GM23338 (cell line): ENCODE measurements around the gene ERF. TPM values are rescaled to one million over a fixed set of nuclear protein-coding genes. Genes with fewer than 3 reads are reported as not detected.

Experiments
- ATAC-seq: fragments of 200-7000 bp; cut with Tn5 transposase; 3 replicates; pipeline ENCODE4 v1.9.1; 2020
- DNase-seq: peaks from one replicate; pipeline ENCODE4 v3.0.0-alpha.2; 2015; ENCODE audit warnings: low spot score
- H2AFZ ChIP-seq: fragments of 200-600 bp; sonication (generic); 2 replicates; pipeline ENCODE4 v1.8.0; 2016; ENCODE audit warnings: antibody characterized with exemption, mild to moderate bottlenecking, moderate library complexity
- H3F3A ChIP-seq: fragments of 200-600 bp; sonication (generic); replicated peaks from 2 replicates; pipeline ENCODE4 v1.8.0; 2017; ENCODE audit warnings: antibody characterized with exemption, mixed run types, low read depth
- H3K27ac ChIP-seq: fragments of 200-600 bp; sonication (generic); 2 replicates; pipeline ENCODE4 v1.6.1; 2016; ENCODE audit warnings: low read depth
- H3K27me3 ChIP-seq: fragments of 200-600 bp; sonication (generic); 2 replicates; pipeline ENCODE4 v1.8.0; 2016; ENCODE audit warnings: mild to moderate bottlenecking, mixed run types, moderate library complexity; ENCODE audit not compliant: insufficient read depth
- H3K36me3 ChIP-seq: fragments of 200-600 bp; sonication (generic); 2 replicates; pipeline ENCODE4 v1.8.0; 2016; ENCODE audit warnings: mild to moderate bottlenecking; ENCODE audit not compliant: insufficient read depth
- H3K4me1 ChIP-seq: fragments of 200-600 bp; sonication (generic); 2 replicates; pipeline ENCODE4 v1.8.0; 2016; ENCODE audit warnings: mild to moderate bottlenecking, moderate library complexity; ENCODE audit not compliant: insufficient read depth
- H3K4me2 ChIP-seq: fragments of 200-600 bp; sonication (generic); 2 replicates; pipeline ENCODE4 v1.7.1; 2017; ENCODE audit warnings: mixed run types
- H3K4me3 ChIP-seq: fragments of 200-600 bp; sonication (generic); 2 replicates; pipeline ENCODE4 v1.6.1; 2016; ENCODE audit warnings: mixed run types
- H3K79me2 ChIP-seq: fragments of 200-600 bp; sonication (generic); replicated peaks from 2 replicates; pipeline ENCODE4 v1.8.0; 2017; ENCODE audit warnings: mild to moderate bottlenecking; ENCODE audit not compliant: insufficient read depth
- H3K9me2 ChIP-seq: fragments of 200-600 bp; sonication (generic); 2 replicates; pipeline ENCODE4 v1.8.0; 2017; ENCODE audit not compliant: insufficient read depth
- H4K20me1 ChIP-seq: fragments of 200-600 bp; sonication (generic); replicated peaks from 2 replicates; pipeline ENCODE4 v1.8.0; 2017; ENCODE audit warnings: mild to moderate bottlenecking; ENCODE audit not compliant: insufficient read depth
- H3K27ac Mint-ChIP-seq: 2 replicates; pipeline ENCODE4 v1.8.0; 2020; ENCODE audit warnings: inconsistent platforms, mild to moderate bottlenecking, moderate library complexity, mixed read lengths
- H3K27me3 Mint-ChIP-seq: 3 replicates; pipeline ENCODE4 v1.8.0; 2022; ENCODE audit warnings: low read depth, mild to moderate bottlenecking, moderate library complexity, mixed read lengths, inconsistent platforms; ENCODE audit not compliant: insufficient read depth, poor library complexity
- H3K36me3 Mint-ChIP-seq: 3 replicates; pipeline ENCODE4 v1.8.0; 2021; ENCODE audit warnings: low read depth, mild to moderate bottlenecking, inconsistent platforms, moderate library complexity, mixed read lengths
- H3K4me1 Mint-ChIP-seq: 3 replicates; pipeline ENCODE4 v1.8.0; 2020; ENCODE audit warnings: mild to moderate bottlenecking, inconsistent platforms, mixed read lengths
- H3K4me3 Mint-ChIP-seq: 3 replicates; pipeline ENCODE4 v1.8.0; 2021; ENCODE audit warnings: moderate library complexity, mild to moderate bottlenecking, inconsistent platforms, mixed read lengths
- H3K9me3 Mint-ChIP-seq: 3 replicates; pipeline ENCODE4 v1.8.0; 2020; ENCODE audit warnings: moderate library complexity, mild to moderate bottlenecking, inconsistent platforms, mixed read lengths
- EZH2 ChIP-seq: fragments of 200-600 bp; sonication (generic); IDR thresholded peaks from one replicate; pipeline ENCODE4 v1.8.0; 2017; ENCODE audit warnings: antibody characterized with exemption, mild to moderate bottlenecking, low read depth; ENCODE audit not compliant: unreplicated experiment
- EZH2phosphoT487 ChIP-seq: fragments of 200-600 bp; sonication (generic); IDR thresholded peaks from one replicate; pipeline ENCODE4 v1.8.1; 2018; ENCODE audit warnings: antibody characterized with exemption; ENCODE audit not compliant: unreplicated experiment
- JUNB ChIP-seq: IDR thresholded peaks from one replicate; pipeline ENCODE4 v1.6.1; 2016; ENCODE audit warnings: antibody characterized with exemption; ENCODE audit not compliant: unreplicated experiment
- POLR2AphosphoS5 ChIP-seq: IDR thresholded peaks from 2 replicates; pipeline ENCODE4 v1.6.1; 2016; ENCODE audit warnings: antibody characterized with exemption, low read depth
- STAT1 ChIP-seq: IDR thresholded peaks from one replicate; pipeline ENCODE4 v1.6.1; 2016; ENCODE audit warnings: antibody characterized with exemption; ENCODE audit not compliant: unreplicated experiment
- ZNF114 ChIP-seq: fragments of 250-450 bp; sonication (Bioruptor Pico); IDR thresholded peaks from 2 replicates; pipeline ENCODE4 v1.5.0; 2020; ENCODE audit warnings: mild to moderate bottlenecking, moderate library complexity
- ZNF331 ChIP-seq: fragments of 250-450 bp; sonication (Bioruptor Pico); IDR thresholded peaks from 2 replicates; pipeline ENCODE4 v1.5.0; 2020; ENCODE audit warnings: low read depth, mild to moderate bottlenecking, moderate library complexity
- polyA plus RNA-seq: library from polyadenylated mRNA; unstranded; fragments of >200 nt; fragmentation: Nextera tagmentation; extraction: Ambion mirVana; gene quantifications from 2 replicates; pipeline ENCODE4 v1.2.1, GENCODE V29; 2016
- total RNA-seq: library from RNA; depleted of rRNA; stranded (reverse); fragments of >200 nt; shearing (Covaris generic); gene quantifications from 2 replicates; pipeline ENCODE4 v1.2.3, GENCODE V29; 2014
- TF ChIP-seq, protein P1 (sequence below), 2 experiments: fragments of 200-600 bp in 1 of 2; sonication (generic) in 1 of 2; conservative IDR thresholded peaks; 2 replicates each; pipeline versions ENCODE4 v1.5.1 to v1.6.1; 2016 to 2017; ENCODE audit warnings: antibody characterized with exemption in 2 of 2, low read depth in 2 of 2, mild to moderate bottlenecking in 2 of 2, moderate library complexity in 1 of 2
- TF ChIP-seq, protein P2 (sequence below): IDR thresholded peaks from 2 replicates; pipeline ENCODE4 v1.6.1; 2016; ENCODE audit warnings: antibody characterized with exemption

The ERF gene
- total and polyA plus RNA-seq, 2 experiments from 2014 or later = 29.4 to 49.4 TPM

- ATAC-seq (no peak), DNase-seq (no peak)
- peaks cover 16% of the 10 kb centered on the region for H3K79me2 ChIP-seq
- H3K9me2 ChIP-seq = no peaks in the 10 kb centered on the region
- Mint-ChIP-seq H3K27me3 (peaks cover 15% of the 10 kb centered on the region), H3K9me3 (no peaks in the 10 kb centered on the region), H3K4me3 (no peak overlapping the region), H3K27ac (no peak overlapping the region), H3K36me3 (peaks cover 26% of the 10 kb centered on the region), H3K4me1 (peaks cover 29% of the 10 kb centered on the region)
- no peaks in the 10 kb centered on the region for H3K27me3 ChIP-seq
- peaks cover 8% of the 10 kb centered on the region; the same call in 1 of the 2 replicates for H3F3A ChIP-seq
- peaks cover 4% of the 10 kb centered on the region; the same call in 1 of the 2 replicates for H3K36me3 ChIP-seq
- H3K27ac ChIP-seq = no peak overlapping the region
- no peak overlapping the region for H3K4me3 ChIP-seq
- H4K20me1 ChIP-seq = peaks cover 4% of the 10 kb centered on the region; the same call in 1 of the 2 replicates
- peaks cover 6% of the 10 kb centered on the region; the same call in 1 of the 2 replicates for H3K4me1 ChIP-seq
- H3K4me2 ChIP-seq = no peak overlapping the region
- no peak overlapping the region for H2AFZ ChIP-seq
- TF ChIP-seq ZNF331 (no peak), ZNF114 (CRISPR knock-in tag) (no peak)
- TF ChIP-seq, protein P1, sequence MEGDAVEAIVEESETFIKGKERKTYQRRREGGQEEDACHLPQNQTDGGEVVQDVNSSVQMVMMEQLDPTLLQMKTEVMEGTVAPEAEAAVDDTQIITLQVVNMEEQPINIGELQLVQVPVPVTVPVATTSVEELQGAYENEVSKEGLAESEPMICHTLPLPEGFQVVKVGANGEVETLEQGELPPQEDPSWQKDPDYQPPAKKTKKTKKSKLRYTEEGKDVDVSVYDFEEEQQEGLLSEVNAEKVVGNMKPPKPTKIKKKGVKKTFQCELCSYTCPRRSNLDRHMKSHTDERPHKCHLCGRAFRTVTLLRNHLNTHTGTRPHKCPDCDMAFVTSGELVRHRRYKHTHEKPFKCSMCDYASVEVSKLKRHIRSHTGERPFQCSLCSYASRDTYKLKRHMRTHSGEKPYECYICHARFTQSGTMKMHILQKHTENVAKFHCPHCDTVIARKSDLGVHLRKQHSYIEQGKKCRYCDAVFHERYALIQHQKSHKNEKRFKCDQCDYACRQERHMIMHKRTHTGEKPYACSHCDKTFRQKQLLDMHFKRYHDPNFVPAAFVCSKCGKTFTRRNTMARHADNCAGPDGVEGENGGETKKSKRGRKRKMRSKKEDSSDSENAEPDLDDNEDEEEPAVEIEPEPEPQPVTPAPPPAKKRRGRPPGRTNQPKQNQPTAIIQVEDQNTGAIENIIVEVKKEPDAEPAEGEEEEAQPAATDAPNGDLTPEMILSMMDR (conservative IDR thresholded peaks at IDR 0.05; ENCODE audit: low read depth in 2 of 2) = no peak
- TF ChIP-seq, protein P2, sequence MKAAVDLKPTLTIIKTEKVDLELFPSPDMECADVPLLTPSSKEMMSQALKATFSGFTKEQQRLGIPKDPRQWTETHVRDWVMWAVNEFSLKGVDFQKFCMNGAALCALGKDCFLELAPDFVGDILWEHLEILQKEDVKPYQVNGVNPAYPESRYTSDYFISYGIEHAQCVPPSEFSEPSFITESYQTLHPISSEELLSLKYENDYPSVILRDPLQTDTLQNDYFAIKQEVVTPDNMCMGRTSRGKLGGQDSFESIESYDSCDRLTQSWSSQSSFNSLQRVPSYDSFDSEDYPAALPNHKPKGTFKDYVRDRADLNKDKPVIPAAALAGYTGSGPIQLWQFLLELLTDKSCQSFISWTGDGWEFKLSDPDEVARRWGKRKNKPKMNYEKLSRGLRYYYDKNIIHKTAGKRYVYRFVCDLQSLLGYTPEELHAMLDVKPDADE = no peak
Measured at GRCh38 chr19:42288387-42288786, 33.5 kb upstream of the ERF start.

- Histone ChIP-seq H3K27me3 (no peaks in the 10 kb centered on the region), H2AFZ (no peak overlapping the region), H3K79me2 (peaks cover 20% of the 10 kb centered on the region), H3K4me1 (peaks cover 12% of the 10 kb centered on the region; the same call in 1 of the 2 replicates), H3F3A (peaks cover 13% of the 10 kb centered on the region; the same call in 1 of the 2 replicates), H3K9me2 (no peaks in the 10 kb centered on the region), H3K4me3 (no peak overlapping the region), H3K36me3 (peaks cover 4% of the 10 kb centered on the region; the same call in 1 of the 2 replicates), H3K4me2 (no peak overlapping the region), H4K20me1 (peaks cover 4% of the 10 kb centered on the region; the same call in 1 of the 2 replicates), H3K27ac (no peak overlapping the region)
- Mint-ChIP-seq H3K27ac (no peak overlapping the region), H3K36me3 (peaks cover 23% of the 10 kb centered on the region), H3K27me3 (peaks cover 15% of the 10 kb centered on the region), H3K4me3 (no peak overlapping the region), H3K9me3 (no peaks in the 10 kb centered on the region), H3K4me1 (peaks cover 26% of the 10 kb centered on the region)
- DNase-seq (no peak), ATAC-seq (no peak)
- no peak for TF ChIP-seq STAT1
- no peak for TF ChIP-seq ZNF331
- TF ChIP-seq, protein P1 (conservative IDR thresholded peaks at IDR 0.05; ENCODE audit: low read depth in 2 of 2) = no peak
- TF ChIP-seq, protein P2 = no peak
- TF ChIP-seq EZH2phosphoT487 = no peak
- no peak for TF ChIP-seq EZH2
- TF ChIP-seq JUNB = no peak
- no peak for TF ChIP-seq POLR2AphosphoS5
- TF ChIP-seq ZNF114 (CRISPR knock-in tag) = no peak
Measured at GRCh38 chr19:42287827-42288107, 32.8 kb upstream of the ERF start.
